ENCODE measurements around the gene ZNF766.

ZNF766 gene

GRCh38 chr19:52227196-52227940 lies 42.0 kb upstream of the ZNF766 start:
- ChIA-PET POLR2A (no interaction called here), CTCF (interaction anchor here (1.0 to 2.3 kb wide), 3 partner anchors 10 to 14 kb away, joined by 3 to 10 read pairs (median 7); no protein-coding TSS in a partner anchor)

GRCh38 chr19:52227980-52228379 lies 41.4 kb upstream of the ZNF766 start:
- CTCF ChIA-PET = interaction anchor here (2.3 kb wide), 1 partner anchor 9 kb away, joined by 10 read pairs; no protein-coding TSS in a partner anchor
- no peak for DNase-seq (ENCODE audit: low read depth, low spot score)
- POLR2A ChIA-PET = no interaction called here

More at GRCh38 chr19:52227196-52227940, 42.0 kb upstream of the ZNF766 start:
- DNase-seq (ENCODE audit: low read depth, low spot score) = no peak
- no peak overlapping the region for H3K4me3 ChIP-seq (ENCODE audit: low read depth, low read length)
- TF ChIP-seq CTCF (IDR thresholded peaks at IDR 0.05; ENCODE audit: insufficient read depth, low read length, missing control alignments) = no peak

GRCh38 chr19:52229524-52229923 lies 39.9 kb upstream of the ZNF766 start:
- H3K4me3 ChIP-seq (ENCODE audit: low read depth, low read length) = no peak overlapping the region
- no peak for TF ChIP-seq CTCF (IDR thresholded peaks at IDR 0.05; ENCODE audit: insufficient read depth, low read length, missing control alignments)
- ChIA-PET CTCF (interaction anchor here (2.3 kb wide), 1 partner anchor 8 kb away, joined by 10 read pairs; no protein-coding TSS in a partner anchor), POLR2A (no interaction called here)
- DNase-seq (ENCODE audit: low read depth, low spot score) = no peak

More at GRCh38 chr19:52227980-52228379, 41.4 kb upstream of the ZNF766 start:
- TF ChIP-seq CTCF (IDR thresholded peaks at IDR 0.05; ENCODE audit: insufficient read depth, low read length, missing control alignments) = no peak
- no peak overlapping the region for H3K4me3 ChIP-seq (ENCODE audit: low read depth, low read length)

- ChIA-PET POLR2A (no interaction called here), CTCF (interaction anchor here (1.0 kb wide), 1 partner anchor 329 kb away, joined by 3 read pairs; no protein-coding TSS in a partner anchor)
- no peak for TF ChIP-seq CTCF (IDR thresholded peaks at IDR 0.05; ENCODE audit: insufficient read depth, low read length, missing control alignments)
- H3K4me3 ChIP-seq (ENCODE audit: low read depth, low read length) = no peak overlapping the region
- no peak for DNase-seq (ENCODE audit: low read depth, low spot score)
Observed at GRCh38 chr19:52230685-52231084, 38.7 kb upstream of the ZNF766 start.

- ChIA-PET CTCF (interaction anchor here (1.0 kb wide), 1 partner anchor 329 kb away, joined by 3 read pairs; no protein-coding TSS in a partner anchor), POLR2A (no interaction called here)
- H3K4me3 ChIP-seq (ENCODE audit: low read depth, low read length) = no peak overlapping the region
- DNase-seq (ENCODE audit: low read depth, low spot score) = no peak
- TF ChIP-seq CTCF (IDR thresholded peaks at IDR 0.05; ENCODE audit: insufficient read depth, low read length, missing control alignments) = no peak
Observed at GRCh38 chr19:52231154-52231910, 38.1 kb upstream of the ZNF766 start.

- POLR2A ChIA-PET = no interaction called here
Observed at GRCh38 chr19:52234406-52234805, 35.0 kb upstream of the ZNF766 start.

More at GRCh38 chr19:52234406-52234805, 35.0 kb upstream of the ZNF766 start:
- no peak overlapping the region for H3K4me3 ChIP-seq (ENCODE audit: low read depth, low read length)
- DNase-seq (ENCODE audit: low read depth, low spot score) = no peak
- CTCF ChIA-PET = interaction anchor here (1.0 kb wide), 1 partner anchor 95 kb away, joined by 3 read pairs; the partner anchor contains the start of gene ZNF616
- no peak for TF ChIP-seq CTCF (IDR thresholded peaks at IDR 0.05; ENCODE audit: insufficient read depth, low read length, missing control alignments)
